Neuronal stem cell (in vitro differentiated cells): ENCODE results near the gene RARB. TPM values are rescaled to one million over a fixed set of nuclear protein-coding genes. Genes with fewer than 3 reads are reported as not detected.

ENCODE experiments used
- DNase-seq: peaks from one replicate; pipeline ENCODE4 v3.0.0-alpha.2; 2013; ENCODE audit warnings: low spot score
- H2AFZ ChIP-seq: one replicate; pipeline ENCODE4 v1.6.1; 2013; ENCODE audit warnings: mild to moderate bottlenecking, low read length, inconsistent platforms
- H2AK5ac ChIP-seq: 2 replicates; pipeline ENCODE4 v1.6.1; 2013; ENCODE audit warnings: low read depth, mild to moderate bottlenecking, inconsistent platforms, low read length, moderate library complexity, mixed read lengths
- H2BK120ac ChIP-seq: 2 replicates; pipeline ENCODE4 v1.6.1; 2013; ENCODE audit warnings: low read depth, mild to moderate bottlenecking, inconsistent platforms, low read length, moderate library complexity, mixed read lengths
- H2BK12ac ChIP-seq: one replicate; pipeline ENCODE4 v1.6.1; 2013; ENCODE audit warnings: low read length, inconsistent platforms
- H2BK15ac ChIP-seq: 2 replicates; pipeline ENCODE4 v1.6.1; 2013; ENCODE audit warnings: mild to moderate bottlenecking, low read length, inconsistent platforms, mixed read lengths
- H2BK5ac ChIP-seq: one replicate; pipeline ENCODE4 v1.6.1; 2013; ENCODE audit warnings: inconsistent platforms, mild to moderate bottlenecking, low read length, moderate library complexity
- H3K14ac ChIP-seq: one replicate; pipeline ENCODE4 v1.6.1; 2013; ENCODE audit warnings: low read length, inconsistent platforms
- H3K18ac ChIP-seq: 2 replicates; pipeline ENCODE4 v1.6.1; 2013; ENCODE audit warnings: low read length, inconsistent platforms
- H3K23ac ChIP-seq: 2 replicates; pipeline ENCODE4 v1.6.1; 2013; ENCODE audit warnings: low read depth, mild to moderate bottlenecking, mixed read lengths, low read length, inconsistent platforms; ENCODE audit not compliant: poor library complexity
- H3K27ac ChIP-seq: replicated peaks from 3 replicates; pipeline ENCODE4 v1.5.1; 2013; ENCODE audit warnings: low read length, inconsistent platforms
- H3K27me3 ChIP-seq, 3 experiments: 2 replicates each; pipeline ENCODE4 v1.6.1; 2013; ENCODE audit warnings: low read length in 3 of 3, mild to moderate bottlenecking in 2 of 3, inconsistent platforms in 1 of 3, low read depth in 1 of 3, mixed read lengths in 1 of 3, moderate library complexity in 1 of 3; ENCODE audit not compliant: control insufficient read depth in 3 of 3, insufficient read depth in 3 of 3
- H3K36me3 ChIP-seq, 2 donors: replicated peaks in 1 of 2; 2 replicates each; pipeline ENCODE4 v1.6.1; 2013; ENCODE audit warnings: low read length in 2 of 2; ENCODE audit not compliant: control insufficient read depth in 2 of 2, insufficient read depth in 2 of 2
- H3K4ac ChIP-seq: 2 replicates; pipeline ENCODE4 v1.6.1; 2013; ENCODE audit warnings: inconsistent platforms, mild to moderate bottlenecking, low read length, moderate library complexity
- H3K4me1 ChIP-seq, 2 donors: 1 replicate in 1 of 2; 2 replicates in 1 of 2; pipeline ENCODE4 v1.6.1; 2013; ENCODE audit warnings: low read length in 2 of 2, low read depth in 1 of 2; ENCODE audit not compliant: control insufficient read depth in 2 of 2, insufficient read depth in 1 of 2
- H3K4me2 ChIP-seq: one replicate; pipeline ENCODE4 v1.6.1; 2013; ENCODE audit warnings: mild to moderate bottlenecking, low read length, inconsistent platforms; ENCODE audit not compliant: insufficient read depth, poor library complexity, severe bottlenecking
- H3K4me3 ChIP-seq, 2 donors: 2 replicates each; pipeline ENCODE4 v1.5.1; 2013; ENCODE audit warnings: low read length in 2 of 2, mild to moderate bottlenecking in 2 of 2, inconsistent platforms in 1 of 2, moderate library complexity in 1 of 2
- H3K79me1 ChIP-seq: one replicate; pipeline ENCODE4 v1.6.1; 2013; ENCODE audit warnings: low read depth, mild to moderate bottlenecking, inconsistent platforms, low read length, moderate library complexity
- H3K9ac ChIP-seq: one replicate; pipeline ENCODE4 v1.6.1; 2013; ENCODE audit warnings: mild to moderate bottlenecking, low read depth, low read length, inconsistent platforms; ENCODE audit not compliant: poor library complexity
- H3K9me3 ChIP-seq, 2 donors: replicated peaks in 1 of 2; 2 replicates each; pipeline versions ENCODE3 to v1.6.1; 2013; ENCODE audit warnings: low read length in 2 of 2, mild to moderate bottlenecking in 2 of 2, inconsistent platforms in 1 of 2, low read depth in 1 of 2, mixed read lengths in 1 of 2, moderate library complexity in 1 of 2; ENCODE audit not compliant: control insufficient read depth in 2 of 2, insufficient read depth in 1 of 2
- H4K8ac ChIP-seq: one replicate; pipeline ENCODE4 v1.6.1; 2013; ENCODE audit warnings: low read depth, mild to moderate bottlenecking, inconsistent platforms, low read length, moderate library complexity
- H4K91ac ChIP-seq: one replicate; pipeline ENCODE4 v1.6.1; 2013; ENCODE audit warnings: low read length, low read depth, mild to moderate bottlenecking, inconsistent platforms; ENCODE audit not compliant: poor library complexity
- WGBS, 2 donors: extraction: QIAGEN DNeasy Blood & Tissue Kit; methylation state at CpG; one replicate each; pipeline ENCODE4 v1.1.7; 2013; ENCODE audit warnings: missing lambda C conversion rate in 2 of 2, mixed read lengths in 1 of 2; ENCODE audit not compliant: insufficient read length in 2 of 2, insufficient replicate concordance in 1 of 2; ENCODE audit errors: extremely low coverage in 2 of 2; 5-methylcytosine and 5-hydroxymethylcytosine counted together
- polyA plus RNA-seq, 2 experiments: library from polyadenylated mRNA; stranded (reverse); fragments of 200-250 nt; gene quantifications; one replicate each; pipeline ENCODE4 v1.2.3, GENCODE V29; 2013

RARB gene
- polyA plus RNA-seq (2013, experiment 1 of 2) = 0.96 TPM
- 1.00 TPM for polyA plus RNA-seq (2013, experiment 2 of 2)

GRCh38 chr3:25427942-25428788, at the start of gene RARB:
RARB (plus strand) TSS chr3:25428263; CDS start chr3:25428732, 469 bp downstream.
- Histone ChIP-seq H3K23ac (no peak within 1 kb of the TSS), H3K27me3 (no peaks in the 10 kb centered on the region), H3K36me3 (no peaks in the 10 kb centered on the region), H2BK15ac (no peak within 1 kb of the TSS), H3K4me2 (peak within 1 kb of the TSS; percentile 70), H2BK12ac (no peak within 1 kb of the TSS), H3K9ac (no peak within 1 kb of the TSS), H2AFZ (peak within 1 kb of the TSS; percentile 82), H3K14ac (no peak within 1 kb of the TSS), H3K9me3 (no peaks in the 10 kb centered on the region), H3K18ac (peak within 1 kb of the TSS; percentile 86), H3K4me3 (peak within 1 kb of the TSS; percentile 53 to 76), H4K8ac (no peak within 1 kb of the TSS), H4K91ac (no peak within 1 kb of the TSS), H3K27ac (no peak within 1 kb of the TSS), H3K4ac (no peak within 1 kb of the TSS), H3K4me1 (peaks cover 21 to 37% of the 10 kb centered on the region in 2 donors), H3K79me1 (no peaks in the 10 kb centered on the region), H2AK5ac (no peak within 1 kb of the TSS), H2BK5ac (no peak within 1 kb of the TSS), H2BK120ac (no peak within 1 kb of the TSS)
- peak; percentile 47 for DNase-seq
- WGBS, 2 donors = no CpG with 5 or more reads among the region's 27 CpGs

- no peaks in the 10 kb centered on the region for H3K4me1 ChIP-seq
- H3K79me1 ChIP-seq = no peaks in the 10 kb centered on the region
- H3K4ac ChIP-seq = no peak overlapping the region
- H4K91ac ChIP-seq = no peak overlapping the region
- no peak overlapping the region for H3K23ac ChIP-seq
- H3K18ac ChIP-seq = no peak overlapping the region
- no peak overlapping the region for H3K4me3 ChIP-seq
- H4K8ac ChIP-seq = no peak overlapping the region
- WGBS, 2 donors = no CpG with 5 or more reads among the region's 2 CpGs
- no peak overlapping the region for H2BK15ac ChIP-seq
- no peak for DNase-seq
- H3K36me3 ChIP-seq = no peaks in the 10 kb centered on the region
- no peak overlapping the region for H2BK120ac ChIP-seq
- H3K9ac ChIP-seq = no peak overlapping the region
- H2AK5ac ChIP-seq = no peak overlapping the region
- no peak overlapping the region for H2BK12ac ChIP-seq
- no peaks in the 10 kb centered on the region for H3K9me3 ChIP-seq
- H3K14ac ChIP-seq = no peak overlapping the region
- H3K27me3 ChIP-seq = no peaks in the 10 kb centered on the region
- H2BK5ac ChIP-seq = no peak overlapping the region
- no peak overlapping the region for H3K27ac ChIP-seq
- H2AFZ ChIP-seq = no peak overlapping the region
- H3K4me2 ChIP-seq = no peak overlapping the region
Measured at GRCh38 chr3:25378786-25379311, 49.2 kb upstream of the RARB start.

GRCh38 chr3:25380222-25380739, 47.8 kb upstream of the RARB start:
- H3K14ac ChIP-seq = no peak overlapping the region
- no peak overlapping the region for H3K4ac ChIP-seq
- no peaks in the 10 kb centered on the region for H3K27me3 ChIP-seq
- no peak overlapping the region for H4K91ac ChIP-seq
- H2AK5ac ChIP-seq = no peak overlapping the region
- no peak overlapping the region for H2BK12ac ChIP-seq
- no peaks in the 10 kb centered on the region for H3K9me3 ChIP-seq
- H3K18ac ChIP-seq = no peak overlapping the region
- no peak overlapping the region for H2AFZ ChIP-seq
- no peak for DNase-seq
- no peaks in the 10 kb centered on the region for H3K79me1 ChIP-seq
- H2BK15ac ChIP-seq = no peak overlapping the region
- H3K4me2 ChIP-seq = no peak overlapping the region
- WGBS, 2 donors = no CpG with 5 or more reads among the region's 9 CpGs
- no peak overlapping the region for H4K8ac ChIP-seq
- no peak overlapping the region for H3K27ac ChIP-seq
- no peak overlapping the region for H2BK120ac ChIP-seq
- H3K9ac ChIP-seq = no peak overlapping the region
- no peaks in the 10 kb centered on the region for H3K36me3 ChIP-seq
- H2BK5ac ChIP-seq = no peak overlapping the region
- H3K4me1 ChIP-seq = no peaks in the 10 kb centered on the region
- no peak overlapping the region for H3K23ac ChIP-seq
- H3K4me3 ChIP-seq = no peak overlapping the region

- Histone ChIP-seq H4K8ac (no peak overlapping the region), H3K9me3 (peaks cover 0 to 5% of the 10 kb centered on the region in 2 donors), H2AK5ac (no peak overlapping the region), H4K91ac (no peak overlapping the region), H3K4me2 (no peak overlapping the region), H3K27ac (no peak overlapping the region), H3K27me3 (no peaks in the 10 kb centered on the region), H3K4ac (no peak overlapping the region), H2BK12ac (no peak overlapping the region), H3K23ac (no peak overlapping the region), H2AFZ (no peak overlapping the region), H2BK15ac (no peak overlapping the region), H3K14ac (no peak overlapping the region), H3K9ac (no peak overlapping the region), H3K79me1 (no peaks in the 10 kb centered on the region), H3K18ac (no peak overlapping the region), H2BK120ac (no peak overlapping the region), H3K4me1 (no peaks in the 10 kb centered on the region), H3K36me3 (no peaks in the 10 kb centered on the region), H3K4me3 (no peak overlapping the region), H2BK5ac (no peak overlapping the region)
- no peak for DNase-seq
- no CpG with 5 or more reads among the region's 3 CpGs for WGBS, 2 donors
Measured at GRCh38 chr3:25381083-25381482, 47.0 kb upstream of the RARB start.
